Caki2 (cell line): ENCODE data around the gene AJM1. TPM values are rescaled to one million over a fixed set of nuclear protein-coding genes. Genes with fewer than 3 reads are reported as not detected.
"Not testable (repeated sequence)": the region's sequence is repeated elsewhere in the genome, so short reads cannot be mapped to it uniquely, and the experiment has no call there.

Source experiments
- DNase-seq: peaks from one replicate; pipeline ENCODE4 v3.0.0-alpha.2; 2015; ENCODE audit warnings: low read depth
- in situ Hi-C: cut with HindIII; loops from 2 replicates; pipeline ENCODE4 v1.10.0; 2016; ENCODE audit warnings: low sequenced_read_pairs, low pct_unique_long_range_greater_than_20kb, mixed read lengths
- total RNA-seq: library from RNA; depleted of rRNA; stranded (reverse); fragments of >200 nt; shearing (Covaris generic); gene quantifications from 2 replicates; pipeline ENCODE4 v1.2.3, GENCODE V29; 2014; ENCODE audit warnings: low replicate concordance

Gene AJM1
- total RNA-seq, 1 experiment from 2014 or later: 1.3 TPM

- DNase-seq: no peak
- in situ Hi-C loops: no loop called here
Observed at GRCh38 chr9:136860933-136861873, 18.9 kb downstream of the AJM1 start.

GRCh38 chr9:136861874-136862457 is 19.7 kb downstream of the AJM1 start:
- in situ Hi-C loops: no loop called here
- no peak for DNase-seq

GRCh38 chr9:136862849-136863622 is 20.8 kb downstream of the AJM1 start:
- in situ Hi-C loops: no loop called here

GRCh38 chr9:136863623-136864273 is 21.5 kb downstream of the AJM1 start:
- in situ Hi-C loops: no loop called here
- no peak for DNase-seq

More at GRCh38 chr9:136862849-136863622, 20.8 kb downstream of the AJM1 start:
- no peak for DNase-seq

- in situ Hi-C loops: no loop called here
- DNase-seq: no peak
Observed at GRCh38 chr9:136865041-136865767, 22.9 kb downstream of the AJM1 start.

GRCh38 chr9:136865768-136866103 is 23.5 kb downstream of the AJM1 start:
- in situ Hi-C loops: no loop called here
- DNase-seq: no peak

GRCh38 chr9:136866898-136867421 is 24.7 kb downstream of the AJM1 start:
- DNase-seq, in situ Hi-C loops: not testable (repeated sequence)

DNA sequence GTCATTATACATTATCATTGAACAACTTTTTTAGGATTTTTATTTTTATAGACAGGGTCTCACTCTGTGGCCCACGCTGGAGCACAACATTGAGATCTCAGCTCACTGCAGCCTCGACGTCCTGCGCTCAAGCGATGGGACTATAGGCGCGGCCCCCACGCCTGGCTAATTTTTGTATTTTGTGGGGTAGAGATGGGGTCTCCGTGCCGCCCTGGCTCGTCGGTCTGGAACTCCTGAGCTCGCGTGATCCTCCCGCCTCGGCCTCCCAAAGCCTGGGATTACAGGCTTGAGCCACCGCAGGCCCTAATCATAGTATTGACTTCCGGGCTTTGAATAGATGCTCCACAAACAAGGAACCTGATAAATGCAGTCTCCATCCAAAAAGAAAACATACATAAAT is 25.2 kb downstream of the AJM1 start:
- DNase-seq: no peak
- in situ Hi-C loops: no loop called here

- in situ Hi-C loops: no loop called here
- no peak for DNase-seq
Observed at GRCh38 chr9:136867917-136868316, 25.6 kb downstream of the AJM1 start.

GRCh38 chr9:136868644-136869043 is 26.4 kb downstream of the AJM1 start:
- DNase-seq: no peak
- in situ Hi-C loops: no loop called here

- peak; percentile 76 for DNase-seq
- in situ Hi-C loops: not testable (repeated sequence)
Observed at GRCh38 chr9:136869611-136870010, 27.3 kb downstream of the AJM1 start.

DNA sequence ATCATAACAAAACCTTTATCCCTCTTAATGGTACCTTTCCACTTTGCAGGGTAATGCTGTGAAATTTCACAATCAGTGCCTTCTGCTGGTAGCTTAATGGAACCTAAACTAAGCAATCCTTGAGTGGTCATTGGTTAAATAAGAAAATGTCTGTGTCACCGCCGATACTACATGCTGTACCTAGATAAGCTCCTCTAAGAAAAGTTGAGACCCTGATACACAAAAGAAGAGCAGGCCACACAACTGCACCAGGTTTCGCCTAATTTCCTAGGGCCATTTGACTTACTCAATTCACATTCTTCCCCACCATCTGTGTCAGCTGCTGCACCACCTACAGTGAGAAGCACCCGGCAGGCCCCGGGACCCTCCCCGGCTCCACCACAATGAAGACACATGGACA is 32.9 kb downstream of the AJM1 start:
- in situ Hi-C loops: no loop called here
- DNase-seq: no peak

- in situ Hi-C loops: no loop called here
- no peak for DNase-seq
Observed at GRCh38 chr9:136876476-136876875, 34.2 kb downstream of the AJM1 start.

DNA sequence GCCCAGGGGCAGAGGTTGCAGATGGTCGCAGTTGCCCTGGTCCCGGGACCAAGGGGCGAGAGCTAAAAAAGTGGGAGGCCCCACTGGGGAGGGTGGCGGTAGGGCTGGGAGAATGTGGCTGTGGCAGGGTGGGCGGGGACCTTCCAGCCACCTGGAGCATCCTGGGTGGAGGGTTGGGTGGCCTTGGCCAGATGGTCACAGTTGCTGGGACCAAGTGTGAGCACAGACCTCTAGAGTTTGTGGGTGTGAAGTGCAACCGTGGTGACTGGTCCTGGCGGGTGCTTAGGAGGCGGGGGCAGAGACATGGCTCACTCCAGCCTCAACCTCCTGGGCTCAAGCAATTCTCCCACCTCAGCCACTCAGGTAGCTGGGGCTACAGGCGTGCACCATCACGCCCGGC is 38.4 kb downstream of the AJM1 start:
- DNase-seq: no peak
- in situ Hi-C loops: no loop called here

GRCh38 chr9:136881691-136882108 is 39.4 kb downstream of the AJM1 start:
- in situ Hi-C loops: no loop called here
- peak; percentile 52 for DNase-seq

GRCh38 chr9:136882109-136882946 is 40.0 kb downstream of the AJM1 start:
- in situ Hi-C loops: no loop called here
- DNase-seq: peak; percentile 90

- in situ Hi-C loops, DNase-seq: not testable (repeated sequence)
Observed at GRCh38 chr9:136882947-136883283, 40.6 kb downstream of the AJM1 start.
